Cardiac muscle cell (in vitro differentiated cells and primary cell): ENCODE results near the gene ZFYVE21. TPM values are rescaled to one million over a fixed set of nuclear protein-coding genes. Genes with fewer than 3 reads are reported as not detected.

Experiments
- DNase-seq, 2 donors: peaks; one replicate each; pipeline versions ENCODE4 v3.0.0 to v3.0.0-alpha.2; 2010 to 2017; ENCODE audit warnings: low read depth in 1 of 2, low spot score in 1 of 2
- H3K27ac ChIP-seq: fragments of 200-600 bp; sonication (generic); 2 replicates; pipeline ENCODE4 v1.5.1; 2016
- H3K27me3 ChIP-seq: fragments of 200-600 bp; sonication (generic); 2 replicates; pipeline ENCODE4 v1.6.0; 2016; ENCODE audit warnings: control low read depth
- H3K36me3 ChIP-seq: fragments of 200-600 bp; sonication (generic); 2 replicates; pipeline ENCODE4 v1.5.1; 2016; ENCODE audit warnings: control low read depth
- H3K4me1 ChIP-seq: fragments of 200-600 bp; sonication (generic); 2 replicates; pipeline ENCODE4 v1.8.1; 2017; ENCODE audit warnings: low read depth, mild to moderate bottlenecking, mixed run types
- H3K4me3 ChIP-seq: fragments of 200-600 bp; sonication (generic); 2 replicates; pipeline ENCODE4 v1.5.1; 2016; ENCODE audit warnings: mild to moderate bottlenecking
- H3K9me3 ChIP-seq: fragments of 200-600 bp; sonication (generic); 2 replicates; pipeline ENCODE4 v1.5.1; 2017; ENCODE audit warnings: low read depth, mild to moderate bottlenecking, control low read depth
- CTCF ChIP-seq: IDR thresholded peaks from 2 replicates; pipeline ENCODE4 v1.5.1; 2012; ENCODE audit warnings: low read depth, mild to moderate bottlenecking, low read length
- polyA plus RNA-seq: library from polyadenylated mRNA; unstranded; fragments of >200 nt; fragmentation: Nextera tagmentation; extraction: Ambion mirVana; gene quantifications from 2 replicates; pipeline ENCODE4 v1.2.1, GENCODE V29; 2016
- total RNA-seq: library from RNA; depleted of rRNA; stranded (reverse); fragments of >200 nt; gene quantifications from 2 replicates; pipeline ENCODE4 v1.2.3, GENCODE V29; 2016

Gene ZFYVE21
- total and polyA plus RNA-seq, 2 experiments from 2014 or later: 120 to 135 TPM

GRCh38 chr14:103693515-103693914 lies 22.1 kb upstream of the ZFYVE21 start:
- H3K4me1 ChIP-seq: no peaks in the 10 kb centered on the region
- no peak for TF ChIP-seq CTCF
- no peak for DNase-seq
- H3K9me3 ChIP-seq: no peaks in the 10 kb centered on the region
- no peak overlapping the region for H3K27ac ChIP-seq
- H3K27me3 ChIP-seq: no peaks in the 10 kb centered on the region
- no peak overlapping the region for H3K4me3 ChIP-seq
- peaks cover 11% of the 10 kb centered on the region for H3K36me3 ChIP-seq

- Histone ChIP-seq H3K27me3 (no peaks in the 10 kb centered on the region), H3K4me1 (no peaks in the 10 kb centered on the region), H3K4me3 (no peak overlapping the region), H3K9me3 (no peaks in the 10 kb centered on the region), H3K36me3 (peaks cover 11% of the 10 kb centered on the region), H3K27ac (no peak overlapping the region)
- DNase-seq: no peak
- TF ChIP-seq CTCF: no peak
These were observed 21.0 kb upstream of the ZFYVE21 start for GRCh38 chr14:103694572-103695026.

DNA sequence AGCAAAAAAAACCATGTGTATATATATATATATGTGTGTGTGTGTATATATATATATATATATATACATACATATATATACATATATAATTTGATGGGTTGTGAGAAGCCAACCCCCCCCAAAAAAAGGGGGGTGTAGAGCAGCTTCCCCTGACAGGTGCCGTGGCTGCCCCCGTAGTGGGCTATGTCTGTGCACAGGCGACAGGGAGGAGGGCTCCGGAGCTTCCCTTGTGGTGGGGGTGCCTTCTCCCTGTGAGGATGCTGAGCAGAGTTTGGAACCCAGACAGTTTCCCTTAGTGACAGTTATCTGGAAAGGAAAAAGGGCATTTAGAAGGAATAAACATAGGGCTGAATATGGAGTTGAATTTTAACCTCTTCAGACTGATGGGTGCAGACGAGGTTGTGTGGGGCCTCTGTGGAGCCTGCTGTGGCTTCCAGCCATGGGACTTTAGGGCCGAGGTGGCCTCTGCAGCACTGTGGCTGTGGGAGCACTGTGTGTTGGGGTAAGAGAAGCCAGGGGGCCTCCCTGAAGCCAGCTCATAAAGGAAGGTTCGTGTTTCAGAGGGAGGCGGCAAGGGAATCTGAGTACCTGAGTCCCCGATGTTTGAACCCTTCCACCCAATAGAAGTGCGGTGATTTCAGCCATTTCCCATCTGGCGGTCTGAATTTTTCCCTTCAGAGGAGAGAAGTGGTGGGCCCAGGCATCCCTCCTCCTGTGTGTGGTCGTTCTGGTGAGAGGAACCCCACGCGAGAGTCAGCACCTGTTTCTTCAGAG lies 20.1 kb upstream of the ZFYVE21 start:
- Histone ChIP-seq H3K4me3 (no peak overlapping the region), H3K27me3 (no peaks in the 10 kb centered on the region), H3K27ac (peak overlapping the region; percentile 39), H3K36me3 (peaks cover 11% of the 10 kb centered on the region), H3K4me1 (no peaks in the 10 kb centered on the region), H3K9me3 (no peaks in the 10 kb centered on the region)
- TF ChIP-seq CTCF: no peak
- DNase-seq: no peak

DNA sequence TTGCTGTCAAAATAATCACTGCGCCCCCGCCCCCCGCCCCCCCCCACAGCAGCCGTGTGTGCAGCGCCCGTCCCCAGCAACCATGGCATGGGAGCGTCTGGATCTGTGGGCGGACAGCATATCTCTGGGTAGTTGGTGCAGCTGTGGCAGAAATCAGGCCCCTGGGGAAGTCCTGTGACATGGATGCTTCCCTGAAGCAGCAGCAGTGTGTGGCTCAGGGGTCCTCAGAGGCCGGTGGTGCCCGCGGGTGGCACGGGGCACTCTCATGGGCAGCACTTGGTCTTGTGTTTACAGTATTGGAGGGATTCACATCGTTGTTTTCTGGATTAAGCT lies 19.6 kb upstream of the ZFYVE21 start:
- no peak overlapping the region for H3K4me3 ChIP-seq
- no peak for TF ChIP-seq CTCF
- no peaks in the 10 kb centered on the region for H3K9me3 ChIP-seq
- DNase-seq: no peak
- peak overlapping the region; percentile 62 for H3K27ac ChIP-seq
- H3K36me3 ChIP-seq: peaks cover 11% of the 10 kb centered on the region
- H3K27me3 ChIP-seq: no peaks in the 10 kb centered on the region
- H3K4me1 ChIP-seq: no peaks in the 10 kb centered on the region

DNA sequence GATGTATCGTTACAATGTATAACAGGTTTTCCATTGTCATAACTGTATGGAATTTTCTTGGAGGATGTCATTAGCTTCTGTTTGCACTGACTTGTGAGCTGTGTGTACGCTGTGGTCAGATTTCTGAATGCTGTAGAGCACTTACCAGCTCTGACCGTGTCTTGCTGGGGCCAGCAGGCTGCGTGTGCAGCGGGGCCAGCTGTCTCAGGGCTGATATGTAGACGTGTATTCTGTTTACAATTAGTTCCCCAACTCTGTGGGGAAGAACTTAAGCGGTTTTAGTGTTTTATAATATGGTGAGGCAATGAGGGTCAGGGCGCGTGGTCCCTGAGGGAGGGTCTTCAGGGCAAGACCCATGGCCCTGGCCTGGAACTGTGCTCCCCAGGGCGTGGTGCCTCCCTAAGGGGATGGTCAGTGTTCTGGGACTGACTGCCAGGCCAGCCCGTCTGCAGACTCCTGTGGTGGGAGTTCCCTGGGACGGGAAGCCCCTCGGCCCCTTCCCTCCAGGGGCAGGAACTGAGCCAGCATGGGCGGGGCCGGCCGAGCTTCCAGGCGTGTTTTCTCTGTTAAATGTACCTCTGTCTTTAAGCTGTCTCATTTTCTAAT lies 19.0 kb upstream of the ZFYVE21 start:
- Histone ChIP-seq H3K36me3 (peaks cover 11% of the 10 kb centered on the region), H3K4me1 (no peaks in the 10 kb centered on the region)

More for the DNA sequence above, 19.0 kb upstream of the ZFYVE21 start:
- no peak for TF ChIP-seq CTCF
- Histone ChIP-seq H3K4me3 (no peak overlapping the region), H3K27ac (peak overlapping the region; percentile 62), H3K9me3 (no peaks in the 10 kb centered on the region), H3K27me3 (no peaks in the 10 kb centered on the region)
- peak in 1 of 2 donors; percentile 62 for DNase-seq
